ENCODE results near the gene POLD3.

DNA sequence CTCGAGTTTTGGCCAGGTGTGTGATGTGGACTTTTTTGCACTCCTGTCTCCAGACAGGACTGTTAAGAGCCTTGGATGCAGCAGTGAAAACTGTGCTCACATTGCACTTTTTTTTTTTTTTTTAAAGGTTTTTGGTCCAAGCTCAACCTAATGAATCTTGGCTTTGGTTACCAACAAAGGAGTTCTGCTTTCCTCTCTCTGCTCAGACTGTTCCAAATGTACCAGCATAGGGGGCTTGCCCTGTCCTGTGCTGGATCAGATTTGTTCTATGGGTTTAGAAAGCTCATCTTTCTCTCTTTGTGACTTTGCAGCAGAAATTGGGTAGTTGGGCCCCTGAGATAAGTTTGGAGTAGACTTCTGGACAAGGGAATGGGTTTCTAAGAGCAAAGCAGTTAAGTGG lies 45.3 kb downstream of the POLD3 start:
- TF ChIP-seq, protein P1, sequence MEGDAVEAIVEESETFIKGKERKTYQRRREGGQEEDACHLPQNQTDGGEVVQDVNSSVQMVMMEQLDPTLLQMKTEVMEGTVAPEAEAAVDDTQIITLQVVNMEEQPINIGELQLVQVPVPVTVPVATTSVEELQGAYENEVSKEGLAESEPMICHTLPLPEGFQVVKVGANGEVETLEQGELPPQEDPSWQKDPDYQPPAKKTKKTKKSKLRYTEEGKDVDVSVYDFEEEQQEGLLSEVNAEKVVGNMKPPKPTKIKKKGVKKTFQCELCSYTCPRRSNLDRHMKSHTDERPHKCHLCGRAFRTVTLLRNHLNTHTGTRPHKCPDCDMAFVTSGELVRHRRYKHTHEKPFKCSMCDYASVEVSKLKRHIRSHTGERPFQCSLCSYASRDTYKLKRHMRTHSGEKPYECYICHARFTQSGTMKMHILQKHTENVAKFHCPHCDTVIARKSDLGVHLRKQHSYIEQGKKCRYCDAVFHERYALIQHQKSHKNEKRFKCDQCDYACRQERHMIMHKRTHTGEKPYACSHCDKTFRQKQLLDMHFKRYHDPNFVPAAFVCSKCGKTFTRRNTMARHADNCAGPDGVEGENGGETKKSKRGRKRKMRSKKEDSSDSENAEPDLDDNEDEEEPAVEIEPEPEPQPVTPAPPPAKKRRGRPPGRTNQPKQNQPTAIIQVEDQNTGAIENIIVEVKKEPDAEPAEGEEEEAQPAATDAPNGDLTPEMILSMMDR (IDR thresholded peaks at IDR 0.05): no peak
- TF ChIP-seq POLR2A (IDR thresholded peaks at IDR 0.05): no peak

Data from body of pancreas (tissue), 4 donors.